OCI-LY1 (cell line): ENCODE measurements around the gene ABCA5.

Source experiments
- H2AFZ ChIP-seq: fragments of 200-600 bp; sonication (generic), shearing (Covaris generic); 2 replicates; pipeline ENCODE4 v1.6.0; 2014; ENCODE audit warnings: antibody characterized with exemption, mild to moderate bottlenecking, low read length
- H3F3A ChIP-seq: fragments of 200-600 bp; sonication (generic), shearing (Covaris generic); 2 replicates; pipeline ENCODE4 v1.6.0; 2014; ENCODE audit warnings: mild to moderate bottlenecking, antibody characterized with exemption, low read length, moderate library complexity; ENCODE audit not compliant: insufficient read depth
- H3K27ac ChIP-seq: fragments of 200-600 bp; sonication (generic); 2 replicates; pipeline ENCODE4 v1.5.1; 2014; ENCODE audit warnings: low read length, mixed run types, mild to moderate bottlenecking, low read depth; ENCODE audit not compliant: poor library complexity, severe bottlenecking
- H3K27me3 ChIP-seq: fragments of 200-600 bp; sonication (generic); 2 replicates; pipeline ENCODE4 v1.6.0; 2014; ENCODE audit warnings: antibody characterized with exemption, mild to moderate bottlenecking, low read length, moderate library complexity; ENCODE audit not compliant: insufficient read depth
- H3K36me3 ChIP-seq: fragments of 200-600 bp; sonication (generic); 2 replicates; pipeline ENCODE4 v1.6.1; 2014; ENCODE audit warnings: mild to moderate bottlenecking, antibody characterized with exemption, low read length, moderate library complexity, mixed read lengths; ENCODE audit not compliant: insufficient read depth
- H3K4me1 ChIP-seq: fragments of 200-600 bp; sonication (generic); 2 replicates; pipeline ENCODE4 v1.5.1; 2014; ENCODE audit warnings: mild to moderate bottlenecking, low read length, moderate library complexity; ENCODE audit not compliant: insufficient read depth, severe bottlenecking
- H3K4me2 ChIP-seq: fragments of 200-600 bp; sonication (generic), shearing (Covaris generic); 2 replicates; pipeline ENCODE4 v1.6.1; 2014; ENCODE audit warnings: low read length
- H3K4me3 ChIP-seq: fragments of 200-600 bp; sonication (generic); 2 replicates; pipeline ENCODE4 v1.5.1; 2014; ENCODE audit warnings: low read length, low read depth, mild to moderate bottlenecking, mixed read lengths; ENCODE audit not compliant: poor library complexity, severe bottlenecking
- H3K79me2 ChIP-seq: fragments of 200-600 bp; shearing (Covaris generic); 2 replicates; pipeline ENCODE4 v1.6.1; 2016; ENCODE audit warnings: mixed run types, low read length, mixed read lengths; ENCODE audit not compliant: insufficient read depth
- H3K9ac ChIP-seq: fragments of 200-600 bp; sonication (generic), shearing (Covaris generic); 2 replicates; pipeline ENCODE4 v1.6.1; 2014; ENCODE audit warnings: mild to moderate bottlenecking, low read length, mixed read lengths
- H3K9me2 ChIP-seq: fragments of 200-600 bp; sonication (generic), shearing (Covaris generic); 2 replicates; pipeline ENCODE4 v1.6.1; 2014; ENCODE audit warnings: low read depth, mild to moderate bottlenecking, low read length, mixed read lengths
- H3K9me3 ChIP-seq: fragments of 200-600 bp; shearing (Covaris generic); 2 replicates; pipeline ENCODE4 v1.6.1; 2014; ENCODE audit warnings: low read length, mixed read lengths
- H4K20me1 ChIP-seq: fragments of 200-600 bp; sonication (generic), shearing (Covaris generic); 2 replicates; pipeline ENCODE4 v1.6.0; 2016; ENCODE audit warnings: mild to moderate bottlenecking, low read length; ENCODE audit not compliant: insufficient read depth
- CTCF ChIP-seq: fragments of 200-600 bp; sonication (generic), shearing (Covaris generic); IDR thresholded peaks from 2 replicates; pipeline ENCODE4 v1.5.1; 2017; ENCODE audit warnings: mild to moderate bottlenecking, antibody characterized with exemption, low read length, moderate library complexity, mixed read lengths
- EZH2 ChIP-seq: fragments of 200-600 bp; sonication (generic), shearing (Covaris generic); IDR thresholded peaks from 2 replicates; pipeline ENCODE4 v1.8.0; 2017; ENCODE audit warnings: borderline replicate concordance, mixed run types, mild to moderate bottlenecking, antibody characterized with exemption, low read length, moderate library complexity, mixed read lengths

ABCA5 gene

DNA sequence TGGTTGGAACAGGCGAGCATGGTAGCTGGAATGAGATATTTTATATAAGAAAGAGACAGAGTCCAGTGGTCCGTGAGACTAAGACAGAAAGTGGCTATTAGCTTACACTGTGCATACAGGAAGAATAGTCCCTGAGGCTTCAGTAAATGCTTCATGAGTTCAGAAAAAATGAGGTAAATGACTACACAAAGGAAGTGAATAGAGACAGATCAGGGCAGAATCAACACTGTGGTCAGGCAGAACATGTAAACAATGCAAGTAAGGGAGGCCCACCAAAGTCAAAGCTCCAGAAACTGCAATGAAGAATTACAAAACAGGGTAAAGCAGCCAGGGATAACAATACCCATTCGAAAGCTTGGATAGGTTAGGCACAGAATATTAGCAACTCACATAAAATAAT, 103.1 kb downstream of the ABCA5 start:
- H2AFZ ChIP-seq = no peak overlapping the region
- H3K27ac ChIP-seq = no peak overlapping the region
- H3K27me3 ChIP-seq = no peaks in the 10 kb centered on the region
- H3K4me3 ChIP-seq = no peak overlapping the region
- no peak overlapping the region for H3K4me2 ChIP-seq
- H3K9ac ChIP-seq = no peak overlapping the region
- H3K4me1 ChIP-seq = peaks cover 6% of the 10 kb centered on the region
- H3K79me2 ChIP-seq = no peaks in the 10 kb centered on the region
- TF ChIP-seq CTCF (no peak), EZH2 (no peak)
- no peaks in the 10 kb centered on the region for H3K36me3 ChIP-seq
- no peaks in the 10 kb centered on the region for H4K20me1 ChIP-seq
- H3F3A ChIP-seq = no peaks in the 10 kb centered on the region
- no peaks in the 10 kb centered on the region for H3K9me3 ChIP-seq
- H3K9me2 ChIP-seq = no peaks in the 10 kb centered on the region

- Histone ChIP-seq H3F3A (no peaks in the 10 kb centered on the region), H3K4me2 (no peak overlapping the region), H3K4me3 (no peak overlapping the region), H3K9ac (no peak overlapping the region), H3K36me3 (no peaks in the 10 kb centered on the region), H3K9me2 (no peaks in the 10 kb centered on the region), H3K27me3 (no peaks in the 10 kb centered on the region), H3K4me1 (peaks cover 2% of the 10 kb centered on the region), H3K9me3 (no peaks in the 10 kb centered on the region), H2AFZ (no peak overlapping the region), H3K79me2 (no peaks in the 10 kb centered on the region), H4K20me1 (no peaks in the 10 kb centered on the region), H3K27ac (no peak overlapping the region)
- TF ChIP-seq CTCF (no peak), EZH2 (no peak)
Observed at GRCh38 chr17:69222707-69223258, 104.2 kb downstream of the ABCA5 start.

DNA sequence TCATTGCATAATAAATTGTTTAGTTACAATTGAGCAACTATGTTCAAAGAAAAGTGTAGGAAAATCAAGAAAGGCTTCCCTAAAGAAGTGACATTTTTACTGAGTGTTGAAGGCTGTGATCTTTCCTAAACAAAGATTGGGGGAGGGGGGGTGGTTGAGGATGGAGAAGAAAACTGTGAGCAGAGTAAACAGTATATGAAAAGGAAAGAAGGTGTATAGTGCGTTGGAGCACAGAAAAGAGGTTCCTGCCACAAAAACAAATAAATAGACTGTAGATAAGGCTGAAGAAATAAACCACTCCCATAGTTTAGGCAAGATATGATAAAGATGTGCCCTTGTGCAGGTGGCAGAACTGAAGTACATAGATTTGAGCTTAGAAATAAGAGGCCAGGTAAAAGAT, 106.8 kb downstream of the ABCA5 start:
- no peaks in the 10 kb centered on the region for H3K9me2 ChIP-seq
- no peaks in the 10 kb centered on the region for H3K79me2 ChIP-seq
- H3K27me3 ChIP-seq = no peaks in the 10 kb centered on the region
- no peaks in the 10 kb centered on the region for H3K4me1 ChIP-seq
- H3K27ac ChIP-seq = no peak overlapping the region
- H3K36me3 ChIP-seq = no peaks in the 10 kb centered on the region
- no peaks in the 10 kb centered on the region for H3F3A ChIP-seq
- no peaks in the 10 kb centered on the region for H4K20me1 ChIP-seq
- no peak overlapping the region for H3K4me3 ChIP-seq
- no peak overlapping the region for H2AFZ ChIP-seq
- H3K9me3 ChIP-seq = no peaks in the 10 kb centered on the region
- H3K4me2 ChIP-seq = no peak overlapping the region
- TF ChIP-seq EZH2 (no peak), CTCF (no peak)
- H3K9ac ChIP-seq = no peak overlapping the region
